Measurements from ENCODE around the gene KANTR.

The KANTR gene, protein sequence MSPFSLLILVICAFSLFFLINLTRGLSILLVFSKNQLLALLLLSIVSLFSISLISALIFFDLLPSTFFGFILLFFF

DNA sequence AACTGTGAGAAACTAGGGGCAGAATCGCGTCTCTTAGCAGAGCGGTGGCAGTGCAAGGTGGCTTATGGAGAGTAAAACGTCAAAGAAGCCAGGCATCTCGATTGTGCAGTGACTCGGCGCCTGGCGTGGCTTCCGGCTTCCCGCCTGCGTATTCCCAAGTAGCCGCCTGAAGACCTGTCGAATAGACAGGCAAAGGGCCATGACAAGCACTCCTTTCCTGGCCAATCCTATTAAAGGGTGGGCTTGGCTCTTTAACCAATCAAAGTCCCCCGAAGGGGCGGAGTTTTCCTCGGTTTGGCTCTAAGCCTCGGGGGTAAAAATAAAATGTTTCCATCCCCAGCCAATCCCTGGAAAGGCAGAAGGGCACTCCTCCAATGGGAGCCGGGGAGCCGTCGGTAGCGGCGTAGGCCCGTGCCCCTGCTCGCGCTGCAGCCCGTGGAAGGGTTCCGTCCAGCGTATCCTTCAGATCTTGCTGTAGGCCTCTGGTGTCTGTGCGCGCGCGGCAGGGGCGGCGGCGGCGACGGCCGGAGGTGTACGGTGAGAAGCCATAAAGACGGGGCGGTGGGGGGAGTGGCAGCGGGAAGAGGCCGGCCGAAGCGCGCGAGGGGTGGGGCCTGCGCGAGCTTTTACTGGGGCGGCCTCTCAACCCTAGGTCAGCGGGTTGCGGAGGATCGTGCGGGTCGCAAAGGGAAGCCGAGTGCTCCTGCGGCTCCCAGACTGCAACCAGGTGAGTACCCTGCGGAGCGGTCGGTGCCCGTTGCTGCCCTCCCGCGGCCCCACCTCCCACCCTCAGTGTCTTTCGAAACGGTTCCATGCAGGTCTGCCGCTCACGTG is at the start of gene KANTR:
Gene KANTR, plus strand, starts transcription at position 395 of the 834 bp plus-strand sequence. CDS start 30,131 bp downstream, outside the sequence.
- DNase-seq (ENCODE audit: low read depth in 3 of 3), result peak; percentile 47 to 68 (median 67)

DNA sequence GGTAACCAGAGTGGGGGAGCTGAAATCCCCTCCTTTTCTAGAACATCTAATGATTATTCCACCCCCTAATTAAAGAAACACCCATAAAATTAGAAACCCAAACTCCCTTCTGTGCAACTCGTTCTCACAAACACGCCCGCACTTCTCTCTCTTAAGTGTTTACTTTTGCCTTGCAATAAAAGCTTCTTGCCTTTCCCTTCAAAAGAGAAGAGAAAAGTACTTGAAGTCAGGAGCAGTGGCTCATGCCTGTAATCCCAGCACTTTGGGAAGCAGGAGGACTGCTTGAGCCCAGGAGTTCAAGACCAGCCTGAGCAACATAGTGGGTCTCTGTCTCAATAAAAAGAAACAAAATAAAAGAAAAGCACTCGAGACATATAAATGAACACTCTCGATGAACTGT is 48.9 kb upstream of the KANTR start:
- no peak for DNase-seq (ENCODE audit: low read depth in 3 of 3)

DNA sequence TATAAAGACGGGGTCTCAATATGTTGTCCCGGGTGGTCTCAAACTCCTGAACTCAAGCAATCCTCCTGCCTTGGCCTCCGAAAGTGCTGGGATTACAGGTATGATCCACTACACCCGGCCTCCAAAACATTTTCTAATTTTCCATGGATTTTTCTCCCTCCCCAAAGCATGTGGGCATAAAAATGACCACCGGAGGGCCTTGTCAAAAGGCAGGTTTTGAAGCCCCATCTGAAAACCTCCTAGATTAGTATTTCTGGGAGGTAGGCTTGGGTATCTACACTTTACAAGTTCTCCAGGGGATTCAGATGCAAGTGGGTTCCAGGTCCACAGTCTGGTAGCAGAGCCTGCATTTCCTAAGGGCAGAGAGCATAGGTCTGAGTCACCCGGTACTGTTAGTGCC is 46.7 kb upstream of the KANTR start:
- no peak for DNase-seq (ENCODE audit: low read depth in 3 of 3)

DNA sequence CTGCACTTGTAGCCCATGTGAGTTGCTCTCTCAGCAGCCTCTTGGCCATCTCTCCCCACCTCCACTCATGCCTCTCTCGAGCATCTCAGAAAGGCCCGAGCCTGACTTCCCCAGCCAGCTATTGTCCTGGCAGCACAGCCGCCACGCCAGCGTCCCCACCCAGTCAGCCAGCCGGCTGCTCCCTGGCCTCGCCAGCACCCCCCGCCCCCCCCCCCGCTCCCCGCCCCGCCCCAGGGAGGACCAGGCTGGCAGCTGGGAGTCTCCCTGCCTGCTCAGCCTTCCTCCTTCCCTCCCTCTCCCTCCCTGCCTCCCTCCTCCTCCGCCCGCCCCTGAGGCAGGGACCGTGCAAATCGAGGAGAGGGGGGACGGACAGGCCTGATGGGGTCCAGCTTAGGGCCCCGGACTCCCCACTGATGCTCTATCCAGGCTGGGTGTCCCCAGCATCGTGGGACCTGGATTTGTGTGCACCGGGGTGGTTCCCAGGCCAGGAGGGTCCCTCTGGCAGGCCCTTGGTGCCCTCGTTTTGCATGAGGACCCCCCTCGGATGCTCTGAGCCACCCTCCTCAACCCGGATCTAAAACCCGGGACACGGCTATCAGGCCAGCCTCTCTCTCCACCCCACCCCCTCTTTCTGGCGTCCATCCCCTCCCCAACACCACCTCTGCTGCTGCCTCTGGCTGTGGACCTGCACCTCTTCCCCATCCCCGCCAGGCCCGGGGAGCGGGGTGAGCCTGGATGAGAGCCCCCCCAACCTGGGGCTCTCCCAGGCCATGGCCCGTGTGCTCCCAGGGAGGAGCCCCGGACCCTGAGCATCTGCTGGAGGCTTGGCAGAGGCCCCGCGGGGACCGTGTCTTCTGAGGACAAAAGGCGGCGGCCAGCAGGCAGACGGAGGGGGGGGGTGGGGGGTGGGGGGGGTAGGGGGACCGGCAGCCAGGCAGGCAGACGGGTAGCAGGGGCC is 45.5 kb upstream of the KANTR start, which contains the start of gene GPR173:
Gene GPR173, plus strand, starts transcription at position 621 of the 958 bp plus-strand sequence. CDS start 27,833 bp downstream, outside the sequence.
- DNase-seq (ENCODE audit: low read depth in 3 of 3), result no peak

DNA sequence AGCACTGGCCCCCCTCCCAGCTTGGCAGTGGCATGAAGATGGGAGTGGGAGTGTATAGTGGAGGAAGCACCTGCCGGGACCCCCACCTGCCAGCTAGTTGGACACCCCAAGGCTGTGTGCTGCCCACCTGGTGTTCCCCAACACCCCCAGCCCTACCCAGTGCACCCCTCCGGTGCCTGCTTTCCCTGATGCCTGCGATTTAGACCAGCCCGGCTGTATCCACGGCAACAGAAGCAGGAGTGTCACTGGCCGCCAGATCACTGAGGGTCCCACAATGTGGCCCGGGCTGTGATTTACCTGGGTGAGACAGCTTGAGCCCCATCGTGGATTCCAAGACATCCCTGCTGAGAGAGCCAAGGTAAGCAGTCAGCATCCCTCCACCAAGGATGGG is 44.8 kb upstream of the KANTR start:
- DNase-seq (ENCODE audit: low read depth in 3 of 3), result no peak

DNA sequence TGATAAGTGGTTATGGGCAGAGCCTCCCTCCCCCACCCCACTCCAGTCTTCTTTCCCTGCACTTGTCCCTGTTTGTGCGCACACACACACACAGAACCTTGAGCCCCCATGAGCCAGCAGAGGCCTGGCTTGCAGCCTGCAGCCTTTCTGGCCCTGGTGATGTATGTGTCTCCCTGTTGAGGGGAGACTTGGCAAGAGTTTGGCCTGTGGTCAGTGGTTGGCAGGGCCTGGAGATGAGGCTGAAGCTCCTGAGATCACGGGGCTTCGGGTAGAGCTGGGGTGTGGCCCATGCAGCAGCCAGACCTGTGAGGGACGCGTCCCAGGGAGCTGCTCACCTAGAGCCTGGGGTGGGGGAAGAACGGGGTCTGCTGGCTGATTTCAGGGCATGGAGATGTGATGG is 43.1 kb upstream of the KANTR start:
- no peak for DNase-seq (ENCODE audit: low read depth in 3 of 3)

DNA sequence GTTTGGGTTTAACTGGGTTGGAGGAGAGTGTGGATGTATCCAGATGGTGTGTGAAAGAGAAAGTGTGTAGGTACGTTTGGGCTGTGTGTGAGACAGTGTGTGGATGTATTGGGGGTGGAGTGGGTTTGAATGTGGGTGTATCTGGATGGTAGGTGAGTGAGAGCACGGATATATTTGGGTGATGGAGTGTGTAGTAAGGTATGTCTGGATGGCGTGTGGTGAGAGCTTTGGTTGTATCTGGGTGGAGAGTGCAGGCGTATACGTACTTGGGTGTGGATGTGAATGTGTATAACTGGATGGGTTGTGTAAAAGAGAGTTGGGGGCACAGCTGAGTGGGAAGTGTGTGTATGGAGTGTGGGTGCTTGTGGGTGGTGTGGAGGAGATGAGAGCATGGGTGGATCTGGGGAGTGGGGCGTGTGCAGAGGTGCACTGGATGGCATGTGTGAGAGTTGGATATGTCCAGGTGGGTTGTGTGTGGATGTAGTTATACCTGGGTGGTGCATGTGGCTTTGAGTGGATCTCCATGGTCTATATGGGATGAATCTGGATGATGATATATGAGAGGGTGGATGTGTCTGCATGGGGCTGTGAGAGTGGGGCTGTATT is 38.6 kb upstream of the KANTR start:
- no peak for DNase-seq (ENCODE audit: low read depth in 3 of 3)

DNA sequence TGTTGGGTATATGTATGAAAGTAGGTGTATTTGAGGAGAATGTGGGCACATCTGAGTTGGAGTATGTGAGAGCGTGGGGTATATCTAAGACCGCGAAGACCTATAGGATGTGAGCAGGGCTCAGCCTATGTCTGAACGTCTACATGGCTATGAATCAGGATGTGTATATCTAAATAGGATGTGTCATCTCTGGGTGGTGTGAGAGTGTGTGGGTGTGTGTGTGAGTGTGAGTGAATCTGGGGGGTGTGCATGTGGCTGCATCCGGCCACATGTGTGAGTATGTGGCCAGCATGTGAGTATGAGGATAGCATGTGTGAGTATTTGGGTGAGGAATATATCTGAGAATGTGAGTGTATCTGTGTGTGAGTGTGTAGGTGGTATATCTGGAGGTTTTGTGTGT is 37.6 kb upstream of the KANTR start:
- DNase-seq (ENCODE audit: low read depth in 3 of 3), result no peak

DNA sequence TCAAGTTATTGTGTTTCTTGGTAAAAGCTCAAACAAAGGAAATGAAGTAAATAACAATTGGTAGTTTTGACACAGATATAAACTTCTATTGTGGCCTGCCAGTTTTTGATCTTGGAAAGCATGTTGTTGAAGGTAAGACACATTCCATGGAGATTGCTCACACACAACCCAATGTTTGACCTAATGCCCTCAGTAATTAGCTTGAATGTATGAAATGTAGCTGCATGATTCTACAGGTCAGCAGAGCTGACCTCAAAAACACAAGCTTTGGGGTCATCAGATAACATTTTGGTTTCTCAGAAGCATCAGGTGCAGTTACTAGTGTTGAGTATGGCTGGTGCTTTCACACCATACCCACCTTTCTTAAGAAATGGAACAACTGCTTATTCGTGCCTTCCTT is 28.8 kb upstream of the KANTR start:
- no peak for DNase-seq (ENCODE audit: low read depth in 3 of 3)

DNA sequence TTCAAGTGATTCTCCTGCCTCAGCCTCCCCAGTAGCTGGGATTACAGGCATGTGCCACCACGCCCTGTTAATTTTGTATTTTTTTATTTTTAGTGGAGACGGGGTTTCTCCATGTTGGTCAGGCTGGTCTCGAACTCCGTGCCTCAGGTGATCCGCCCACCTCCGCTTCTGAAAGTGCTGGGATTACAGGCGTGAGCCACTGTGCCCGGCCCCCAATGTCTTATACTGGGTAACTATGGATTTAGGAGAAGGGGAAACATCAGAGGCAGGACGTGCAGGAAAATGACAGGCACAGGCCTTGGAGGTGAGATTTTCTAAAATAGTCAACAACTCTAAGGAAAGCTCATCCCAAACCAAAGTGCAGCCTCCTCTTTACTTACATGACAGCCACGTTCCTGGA is 22.9 kb upstream of the KANTR start:
- no peak for DNase-seq (ENCODE audit: low read depth in 3 of 3)

DNA sequence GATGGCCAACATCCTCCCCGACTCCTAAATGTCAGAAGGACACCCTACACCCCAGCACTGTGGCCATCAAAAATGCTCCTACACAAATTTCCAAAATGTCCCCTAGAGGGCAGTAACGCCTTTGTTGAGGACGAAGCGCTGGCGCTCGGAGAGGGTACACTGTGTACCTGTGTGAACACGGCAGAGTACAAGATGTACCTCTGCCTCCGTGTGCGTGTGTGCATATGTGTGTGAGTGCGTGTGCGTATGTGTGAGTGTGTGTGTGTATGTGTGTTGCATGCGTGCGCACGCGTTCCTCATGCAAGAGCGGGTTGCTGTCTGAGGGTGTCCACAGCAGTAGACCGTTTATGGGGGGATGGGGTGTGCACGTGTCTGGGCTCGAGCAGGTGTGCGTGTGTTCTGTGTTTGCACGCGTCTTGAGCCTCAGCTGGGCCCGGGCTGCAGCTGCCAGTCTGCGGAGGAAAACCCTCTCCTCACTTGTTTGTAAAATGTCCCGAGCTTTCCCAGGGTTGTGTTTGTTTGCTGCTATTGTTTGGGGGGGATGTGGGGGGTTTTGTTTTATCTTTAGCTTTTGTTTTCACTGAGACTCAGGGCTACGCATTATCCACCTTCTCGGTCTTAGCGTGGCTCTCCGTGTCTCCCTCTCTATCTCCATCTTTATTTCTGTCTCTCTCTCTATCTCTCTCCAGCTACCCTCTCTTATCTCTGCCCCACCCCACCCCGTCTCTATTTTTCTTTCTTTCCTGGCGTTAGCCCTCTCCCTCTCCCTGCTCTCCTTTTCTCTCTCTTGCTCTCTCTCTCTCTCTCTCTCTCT is 22.1 kb upstream of the KANTR start:
- DNase-seq (ENCODE audit: low read depth in 3 of 3), result peak; percentile 21 to 60 (median 27)

DNA sequence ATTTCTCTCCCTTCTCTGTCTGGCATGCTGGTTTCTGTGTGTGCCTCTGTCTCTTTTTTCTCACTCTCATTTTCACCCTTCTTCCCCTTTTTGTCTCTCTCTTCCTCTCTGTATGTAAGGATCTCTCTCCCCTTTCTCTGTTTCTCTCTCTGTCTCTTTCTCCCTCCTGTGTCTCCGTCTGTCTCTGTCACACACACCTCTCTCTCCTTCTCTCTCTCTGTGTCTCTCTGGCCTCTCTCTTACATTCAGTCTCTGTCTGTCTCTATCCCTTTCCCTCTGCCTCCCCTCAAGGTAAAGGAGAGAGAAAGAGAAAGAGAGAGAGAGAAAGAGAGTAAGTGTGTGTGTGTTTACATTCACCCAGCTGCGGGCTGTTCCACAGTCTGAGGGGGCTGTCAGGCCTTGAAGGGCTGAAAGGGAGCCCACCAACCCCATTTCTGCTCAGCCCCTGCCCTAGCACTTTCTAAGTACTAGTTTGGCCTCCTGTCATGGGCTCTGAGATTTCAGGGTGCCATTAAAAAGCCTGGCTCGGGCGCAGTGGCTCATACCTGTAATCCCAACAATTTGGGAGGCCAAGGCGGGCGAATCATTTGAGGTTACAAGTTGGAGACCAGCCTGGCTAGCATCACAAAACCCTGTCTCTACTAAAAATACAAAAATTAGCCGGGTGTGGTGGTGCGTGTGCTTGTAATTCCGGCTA is 21.4 kb upstream of the KANTR start:
- no peak for DNase-seq (ENCODE audit: low read depth in 3 of 3)

DNA sequence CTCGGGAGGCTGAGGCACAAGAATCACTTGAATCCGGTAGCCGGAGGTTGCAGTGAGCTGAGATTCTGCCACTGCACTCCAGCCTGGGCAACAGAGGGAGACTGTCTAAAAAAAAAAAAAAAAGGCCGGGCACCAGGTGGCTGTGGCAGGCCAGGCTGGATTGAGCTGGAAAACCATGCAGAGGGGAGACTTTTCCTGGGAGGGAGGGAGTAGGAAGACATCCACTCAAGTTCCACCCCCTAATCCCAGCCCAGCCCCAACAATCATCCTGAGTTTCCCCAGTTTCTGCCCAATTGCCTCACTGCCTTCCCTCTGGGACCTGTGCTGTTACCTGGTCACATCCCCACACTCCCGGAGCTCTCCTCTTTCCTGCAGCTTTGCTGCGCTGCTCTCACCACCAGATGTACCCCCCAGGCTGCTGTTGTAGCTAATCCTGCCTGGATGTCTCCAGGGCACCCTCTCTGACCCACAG is 20.8 kb upstream of the KANTR start:
- no peak for DNase-seq (ENCODE audit: low read depth in 3 of 3)

DNA sequence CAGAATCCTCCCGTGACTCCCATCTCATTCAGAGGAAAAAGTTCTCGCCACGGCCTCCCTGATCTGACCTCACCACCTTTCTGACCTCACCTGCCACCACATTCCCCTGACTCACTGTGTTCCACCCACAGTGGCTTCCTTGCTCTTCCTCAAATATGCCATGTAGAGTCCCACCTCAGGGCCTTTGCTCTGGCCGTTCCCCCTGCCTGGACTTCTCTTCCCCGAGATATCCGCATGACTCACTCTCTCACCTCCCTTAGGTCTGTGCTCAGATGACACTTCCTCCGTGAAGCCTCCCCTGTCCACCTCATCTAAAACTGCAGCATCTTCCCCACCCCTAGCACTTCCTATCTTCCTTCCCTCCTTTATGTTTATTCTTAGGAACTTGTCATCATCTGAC is 18.9 kb upstream of the KANTR start:
- no peak for DNase-seq (ENCODE audit: low read depth in 3 of 3)

DNA sequence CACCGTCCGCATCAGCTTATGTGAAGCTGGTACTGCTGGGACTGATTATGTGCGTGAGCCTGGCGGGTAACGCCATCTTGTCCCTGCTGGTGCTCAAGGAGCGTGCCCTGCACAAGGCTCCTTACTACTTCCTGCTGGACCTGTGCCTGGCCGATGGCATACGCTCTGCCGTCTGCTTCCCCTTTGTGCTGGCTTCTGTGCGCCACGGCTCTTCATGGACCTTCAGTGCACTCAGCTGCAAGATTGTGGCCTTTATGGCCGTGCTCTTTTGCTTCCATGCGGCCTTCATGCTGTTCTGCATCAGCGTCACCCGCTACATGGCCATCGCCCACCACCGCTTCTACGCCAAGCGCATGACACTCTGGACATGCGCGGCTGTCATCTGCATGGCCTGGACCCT is 17.3 kb upstream of the KANTR start:
- DNase-seq (ENCODE audit: low read depth in 3 of 3), result no peak

DNA sequence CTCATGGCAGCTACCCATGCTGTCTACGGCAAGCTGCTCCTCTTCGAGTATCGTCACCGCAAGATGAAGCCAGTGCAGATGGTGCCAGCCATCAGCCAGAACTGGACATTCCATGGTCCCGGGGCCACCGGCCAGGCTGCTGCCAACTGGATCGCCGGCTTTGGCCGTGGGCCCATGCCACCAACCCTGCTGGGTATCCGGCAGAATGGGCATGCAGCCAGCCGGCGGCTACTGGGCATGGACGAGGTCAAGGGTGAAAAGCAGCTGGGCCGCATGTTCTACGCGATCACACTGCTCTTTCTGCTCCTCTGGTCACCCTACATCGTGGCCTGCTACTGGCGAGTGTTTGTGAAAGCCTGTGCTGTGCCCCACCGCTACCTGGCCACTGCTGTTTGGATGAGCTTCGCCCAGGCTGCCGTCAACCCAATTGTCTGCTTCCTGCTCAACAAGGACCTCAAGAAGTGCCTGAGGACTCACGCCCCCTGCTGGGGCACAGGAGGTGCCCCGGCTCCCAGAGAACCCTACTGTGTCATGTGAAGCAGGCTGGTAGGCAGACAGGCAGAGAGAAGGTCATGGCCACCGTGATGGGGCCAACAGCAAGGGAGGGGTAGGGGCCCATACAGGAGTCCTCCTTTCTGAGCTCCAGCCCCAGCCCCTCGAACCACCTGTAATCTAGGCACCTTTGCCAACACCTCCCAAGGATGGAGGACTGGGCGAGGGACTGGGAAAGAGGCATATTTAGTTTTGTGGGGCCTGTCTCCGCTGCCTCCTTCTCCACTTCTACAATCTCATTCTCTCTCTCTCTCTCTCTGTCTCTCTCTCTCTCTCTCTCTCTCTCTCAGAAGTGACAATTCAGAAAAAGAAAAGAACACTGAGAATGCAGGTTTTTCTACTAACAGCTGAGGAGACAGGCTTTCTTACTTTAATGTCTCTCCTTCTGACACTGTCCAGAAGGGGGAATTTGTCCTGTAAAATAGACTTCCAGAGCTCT is 16.4 kb upstream of the KANTR start:
- no peak for DNase-seq (ENCODE audit: low read depth in 3 of 3)

DNA sequence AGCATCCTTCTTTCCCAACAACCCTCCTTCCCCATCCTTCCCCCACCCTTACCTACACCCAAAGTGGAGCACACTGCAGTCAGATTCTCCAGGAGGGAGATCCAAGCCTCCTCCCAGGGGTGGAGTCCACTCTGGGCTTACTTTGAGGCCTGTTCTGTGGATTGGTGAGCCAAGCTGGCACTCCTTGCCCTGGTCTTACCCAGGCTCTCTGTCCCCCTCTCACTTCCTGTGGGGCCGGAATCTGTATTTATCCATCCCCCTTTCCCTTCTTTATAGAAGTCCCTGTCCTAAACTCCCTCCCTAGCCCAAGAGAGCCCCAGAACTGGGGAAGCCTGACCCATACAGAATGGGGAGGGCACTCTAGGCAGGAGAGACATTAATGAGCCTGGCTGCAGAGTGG is 15.0 kb upstream of the KANTR start:
- no peak for DNase-seq (ENCODE audit: low read depth in 3 of 3)

DNA sequence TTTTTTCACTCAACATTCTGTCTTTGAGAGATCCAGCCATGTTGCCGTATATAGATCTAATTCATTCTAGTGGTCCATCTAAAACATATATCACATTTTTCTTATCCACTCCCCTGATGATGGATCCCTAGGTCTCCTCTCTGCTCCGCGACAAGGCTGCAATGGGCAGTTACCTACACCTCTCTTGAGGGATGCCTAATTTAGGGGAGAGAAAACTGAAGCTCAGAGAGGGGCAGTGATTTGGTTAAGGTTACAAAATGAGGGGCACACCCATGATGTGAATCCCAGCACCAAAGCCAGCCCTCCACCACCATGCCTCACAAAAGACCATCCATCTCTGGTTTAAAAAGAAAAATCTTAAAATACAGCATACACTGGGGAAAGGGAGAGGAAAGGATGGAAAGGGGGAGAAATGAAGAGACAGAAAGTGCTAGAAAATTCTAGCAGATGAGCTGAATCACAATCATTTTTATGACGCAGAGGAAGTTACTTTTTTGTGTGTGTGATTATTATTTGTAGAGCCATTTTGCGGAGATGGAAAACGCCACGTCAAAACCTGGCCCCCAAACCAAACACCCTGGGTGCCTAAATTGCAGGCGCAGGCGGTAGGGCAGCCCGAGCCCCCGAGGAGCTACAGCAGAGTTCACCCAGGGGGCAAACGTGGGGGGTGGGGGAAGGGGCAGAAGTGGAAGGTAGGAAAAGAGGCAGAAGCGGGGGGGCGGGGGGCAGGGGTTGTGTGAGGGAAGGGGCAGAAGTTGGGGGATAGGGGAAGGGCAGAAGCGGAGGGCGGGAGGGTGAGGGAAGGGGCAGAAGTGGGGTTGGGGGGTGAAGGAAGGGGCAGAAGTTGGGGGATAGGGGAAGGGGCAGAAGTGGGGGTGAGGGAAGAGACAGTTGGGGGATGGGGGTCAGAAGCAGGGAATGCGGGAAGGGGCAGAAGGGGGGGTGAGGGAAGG is 13.0 kb upstream of the KANTR start:
- no peak for DNase-seq (ENCODE audit: low read depth in 3 of 3)

Measured in stimulated activated CD4-positive, alpha-beta T cell treated with anti-CD3 and anti-CD28 coated beads, TNF-alpha, amount 100 ng/mL, for 48 hours (primary cell).